HepG2 (cell line): Measurements from ENCODE around the gene SNAI3. TPM values are rescaled to one million over a fixed set of nuclear protein-coding genes. Genes with fewer than 3 reads are reported as not detected.

Experiments used
- BCL3 ChIP-seq: sonication (generic); formaldehyde crosslinking; IDR thresholded peaks from 2 replicates; pipeline ENCODE4 v1.5.1; 2020; ENCODE audit warnings: mild to moderate bottlenecking, missing genetic modification reagents, moderate library complexity
- BORCS8-MEF2B ChIP-seq: sonication (generic); formaldehyde crosslinking; IDR thresholded peaks from 2 replicates; pipeline ENCODE4 v1.8.0; 2022; ENCODE audit warnings: mild to moderate bottlenecking, missing genetic modification reagents
- CCAR2 ChIP-seq: fragments of 200-400 bp; formaldehyde crosslinking; optimal IDR thresholded peaks from 2 replicates; pipeline ENCODE3; 2018; ENCODE audit warnings: low read depth, mild to moderate bottlenecking, low read length, moderate library complexity
- CCDC6 ChIP-seq: sonication (generic); formaldehyde crosslinking; IDR thresholded peaks from 2 replicates; pipeline ENCODE4 v1.8.1; 2022; ENCODE audit warnings: mild to moderate bottlenecking, missing genetic modification reagents, moderate library complexity
- CEBPZ ChIP-seq: IDR thresholded peaks from 2 replicates; pipeline ENCODE4 v1.6.1; 2012; ENCODE audit warnings: low read length, improper control_type of control experiment
- FOXK2 ChIP-seq: fragments of 450-650 bp; IDR thresholded peaks from 2 replicates; pipeline ENCODE4 v1.6.1; 2016
- KDM4B ChIP-seq: sonication (generic); formaldehyde crosslinking; IDR thresholded peaks from 2 replicates; pipeline ENCODE4 v1.4.0; 2020; ENCODE audit warnings: missing genetic modification reagents
- NR1H2 ChIP-seq: sonication (generic); formaldehyde crosslinking; IDR thresholded peaks from 2 replicates; pipeline ENCODE4 v1.8.1; 2022; ENCODE audit warnings: low read depth, missing genetic modification reagents, borderline replicate concordance
- SOX5 ChIP-seq: IDR thresholded peaks from 2 replicates; pipeline ENCODE4 v1.6.1; 2016; ENCODE audit warnings: borderline replicate concordance
- TBP ChIP-seq: sonication (generic); formaldehyde crosslinking; IDR thresholded peaks from 2 replicates; pipeline ENCODE4 v1.5.0; 2020; ENCODE audit warnings: missing genetic modification reagents
- ZNF367 ChIP-seq: sonication (generic); formaldehyde crosslinking; IDR thresholded peaks from 2 replicates; pipeline ENCODE4 v1.4.0; 2020; ENCODE audit warnings: missing genetic modification reagents, borderline replicate concordance
- ZNF589 ChIP-seq: sonication (generic); formaldehyde crosslinking; conservative IDR thresholded peaks from 2 replicates; pipeline ENCODE4 v1.8.0; 2022; ENCODE audit warnings: mild to moderate bottlenecking, moderate library complexity, missing genetic modification reagents
- ZNF644 ChIP-seq: IDR thresholded peaks from 2 replicates; pipeline ENCODE4 v1.6.1; 2016; ENCODE audit warnings: low read depth
- ZNF746 ChIP-seq: sonication (generic); formaldehyde crosslinking; IDR thresholded peaks from 2 replicates; pipeline ENCODE4 v1.8.0; 2022; ENCODE audit warnings: mild to moderate bottlenecking, missing genetic modification reagents
- ZNF747 ChIP-seq: sonication (generic); formaldehyde crosslinking; IDR thresholded peaks from 2 replicates; pipeline ENCODE4 v1.8.1; 2023; ENCODE audit warnings: missing genetic modification reagents, mild to moderate bottlenecking, borderline replicate concordance
- ZSCAN29 ChIP-seq: sonication (generic); formaldehyde crosslinking; conservative IDR thresholded peaks from 2 replicates; pipeline ENCODE4 v1.4.0; 2020; ENCODE audit warnings: mild to moderate bottlenecking, missing genetic modification reagents
- ZXDC ChIP-seq: sonication (generic); formaldehyde crosslinking; IDR thresholded peaks from 2 replicates; pipeline ENCODE4 v1.5.0; 2020; ENCODE audit warnings: mild to moderate bottlenecking, missing genetic modification reagents
- polyA plus RNA-seq, 8 experiments: library from polyadenylated mRNA; depleted of rRNA in 3 of 8; stranded (reverse) in 7 of 8; unstranded in 1 of 8; fragments of >200 nt; fragmentation: Illumina TruSeq in 4 of 8; extraction: Trizol in 4 of 8; gene quantifications; 2 replicates each; pipeline versions ENCODE4 v1.2.1 to v1.2.3, GENCODE V29; 2011 to 2016; ENCODE audit warnings: low read depth in 4 of 8, missing spikeins in 1 of 8, mixed read lengths in 1 of 8; ENCODE audit not compliant: insufficient read depth in 1 of 8
- total RNA-seq, 5 experiments: library from RNA; depleted of rRNA; stranded (reverse); fragments of >200 nt; fragmentation: Illumina TruSeq; extraction: Trizol; gene quantifications; 2 replicates each; pipeline ENCODE4 v1.2.3, GENCODE V29; 2016; ENCODE audit warnings: low read depth in 1 of 5

The SNAI3 gene
- total and polyA plus RNA-seq, 2 of the 13 experiments (the other 11 are each of a cell fraction or from before 2014, with no cell fraction given), result 0.09 to 0.18 TPM

- TF ChIP-seq CCDC6 (no peak), ZXDC (CRISPR knock-in tag) (no peak), ZNF747 (CRISPR knock-in tag) (no peak), CEBPZ (no peak), FOXK2 (no peak), ZNF367 (CRISPR knock-in tag) (no peak), TBP (no peak), BCL3 (0 out of 2 replicates have a peak, but pooled peaks have one; percentile 10), ZNF746 (CRISPR knock-in tag) (no peak), CCAR2 (no peak), BORCS8-MEF2B (no peak), ZSCAN29 (CRISPR knock-in tag) (no peak), SOX5 (peak; percentile 39; the same call in 1 of the 2 replicates), ZNF589 (CRISPR knock-in tag) (no peak), NR1H2 (CRISPR knock-in tag) (no peak), ZNF644 (CRISPR knock-in tag) (no peak), KDM4B (CRISPR knock-in tag) (0 out of 2 replicates have a peak, but pooled peaks have one; percentile 51)
Observed at GRCh38 chr16:88649195-88649923, 36.9 kb downstream of the SNAI3 start (continued).
